GM21526 (cell line): ENCODE data around the gene EML4.
"Not testable (repeated sequence)": the region's sequence is repeated elsewhere in the genome, so short reads cannot be mapped to it uniquely, and the experiment has no call there.

Source experiments
- ATAC-seq: cut with Tn5 transposase; IDR thresholded peaks from one replicate; pipeline ENCODE4 v1.9.1; 2021; ENCODE audit warnings: moderate library complexity; ENCODE audit not compliant: unreplicated experiment, low FRiP score

Gene EML4

DNA sequence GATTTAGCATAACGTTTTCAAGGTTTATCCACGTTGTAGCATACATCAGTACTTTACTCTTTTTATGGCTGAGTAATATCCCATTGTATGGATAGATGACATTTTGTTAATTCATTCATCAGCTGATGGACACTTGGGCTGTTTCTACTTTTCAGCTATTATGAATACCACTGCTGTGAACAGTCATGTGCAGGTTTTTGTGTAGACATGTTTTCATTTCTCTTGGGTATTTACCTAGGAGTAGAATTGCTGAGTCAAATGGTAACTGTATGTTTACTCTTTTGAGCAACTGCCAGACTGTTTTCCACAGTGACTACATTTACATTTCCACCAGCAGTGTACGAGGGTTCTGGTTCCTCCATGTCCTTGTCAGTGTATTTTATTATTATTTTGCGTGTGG is 158.0 kb downstream of the EML4 start:
- no peak for ATAC-seq

DNA sequence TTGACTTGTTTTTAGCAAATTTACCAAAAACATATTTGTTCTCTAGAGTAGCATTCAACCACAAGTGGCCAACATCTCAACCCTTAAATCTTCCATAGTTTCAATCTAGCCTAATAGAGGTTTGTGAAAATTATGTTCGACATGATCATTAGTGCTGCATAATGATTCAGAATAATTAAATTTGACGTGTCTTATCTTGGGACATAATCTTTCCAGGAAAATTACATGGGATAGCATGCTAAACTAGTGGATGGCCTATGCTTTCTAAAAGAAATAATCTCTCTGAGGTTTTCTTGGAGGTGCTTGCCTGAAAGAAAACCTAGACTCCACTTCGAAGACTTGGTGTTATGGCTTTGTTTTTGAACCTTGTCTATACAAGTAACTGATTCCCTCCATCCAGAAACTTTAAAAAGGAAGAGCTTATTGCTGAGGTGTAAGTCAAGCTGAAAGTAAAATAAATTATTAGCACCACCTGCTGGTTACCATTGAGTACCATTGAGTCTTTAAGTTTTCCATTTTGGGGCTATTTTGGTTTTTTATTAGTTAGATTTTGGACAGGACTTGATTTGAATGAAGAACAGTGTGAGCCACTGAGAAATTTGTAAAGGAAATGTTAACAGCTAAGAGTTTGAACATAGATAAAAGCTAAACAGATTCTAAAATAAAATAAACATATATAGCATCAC is 159.1 kb downstream of the EML4 start:
- ATAC-seq, result no peak

DNA sequence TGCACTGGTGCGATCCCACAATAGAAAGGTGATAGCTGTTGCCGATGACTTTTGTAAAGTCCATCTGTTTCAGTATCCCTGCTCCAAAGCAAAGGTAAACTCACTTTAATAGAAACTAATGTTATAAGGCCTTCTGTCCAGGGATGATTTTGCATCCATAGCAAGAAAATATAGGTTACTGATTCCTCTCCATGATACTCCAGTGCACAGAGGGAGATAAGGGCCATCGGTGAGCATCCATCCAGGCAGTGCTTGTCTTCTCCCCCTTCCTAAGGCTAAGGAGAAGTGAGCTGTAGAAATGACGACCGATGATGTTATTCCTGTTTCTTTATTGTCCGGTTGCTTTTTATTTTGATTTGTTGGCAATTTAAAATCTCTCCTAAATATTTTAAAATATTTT is 159.8 kb downstream of the EML4 start:
- ATAC-seq, result no peak

DNA sequence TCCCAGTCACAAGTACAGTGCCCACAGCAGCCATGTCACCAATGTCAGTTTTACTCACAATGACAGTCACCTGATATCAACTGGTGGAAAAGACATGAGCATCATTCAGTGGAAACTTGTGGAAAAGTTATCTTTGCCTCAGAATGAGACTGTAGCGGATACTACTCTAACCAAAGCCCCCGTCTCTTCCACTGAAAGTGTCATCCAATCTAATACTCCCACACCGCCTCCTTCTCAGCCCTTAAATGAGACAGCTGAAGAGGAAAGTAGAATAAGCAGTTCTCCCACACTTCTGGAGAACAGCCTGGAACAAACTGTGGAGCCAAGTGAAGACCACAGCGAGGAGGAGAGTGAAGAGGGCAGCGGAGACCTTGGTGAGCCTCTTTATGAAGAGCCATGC is 160.6 kb downstream of the EML4 start:
- ATAC-seq, result no peak

DNA sequence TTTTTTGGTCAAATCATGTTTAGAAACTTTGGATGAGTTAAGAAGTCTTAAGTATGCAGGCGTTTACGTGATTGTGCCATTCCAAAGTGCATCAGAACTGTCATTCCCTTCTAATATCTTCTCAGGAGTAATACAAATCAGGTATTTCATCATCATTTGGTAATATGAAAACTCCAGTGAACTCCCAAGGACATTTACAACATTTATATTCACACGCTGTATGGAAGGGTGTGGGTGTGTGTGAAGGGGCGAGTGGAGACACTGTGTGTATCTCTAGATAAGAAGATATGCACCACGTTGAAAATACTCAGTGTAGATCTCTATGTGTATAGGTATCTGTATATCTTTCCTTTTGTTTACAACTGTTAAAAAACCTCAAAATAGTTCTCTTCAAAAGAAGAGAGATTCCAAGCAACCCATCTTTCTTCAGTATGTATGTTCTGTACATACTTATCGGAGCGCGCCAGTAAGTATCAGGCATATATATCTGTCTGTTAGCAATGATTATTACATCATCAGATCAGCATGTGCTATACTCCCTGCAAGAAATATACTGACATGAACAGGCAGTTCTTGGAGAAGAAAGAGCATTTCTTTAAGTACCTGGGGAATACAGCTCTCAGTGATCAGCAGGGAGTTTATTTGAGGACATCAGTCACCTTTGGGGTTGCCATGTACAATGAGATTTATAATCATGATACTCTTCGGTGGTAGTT is 162.6 kb downstream of the EML4 start:
- ATAC-seq, result no peak

DNA sequence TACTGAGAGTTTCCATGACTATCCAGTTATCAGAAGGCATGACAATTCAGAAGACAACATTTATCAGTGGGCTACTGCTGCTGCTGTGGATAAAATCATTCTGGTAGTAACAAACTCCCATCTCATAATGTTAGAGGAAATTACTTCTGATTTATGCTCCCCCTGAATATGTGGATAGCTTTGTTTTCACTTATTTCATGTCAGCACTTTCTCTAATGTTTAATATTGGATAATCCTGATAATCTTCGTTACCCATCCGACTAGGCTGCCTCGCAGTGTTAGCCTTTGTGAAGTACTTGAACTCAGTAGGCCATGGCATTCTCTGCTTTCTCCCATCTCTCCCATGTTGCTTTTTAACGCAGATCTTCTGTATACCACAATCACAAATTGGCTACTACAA is 163.4 kb downstream of the EML4 start:
- ATAC-seq, result no peak

DNA sequence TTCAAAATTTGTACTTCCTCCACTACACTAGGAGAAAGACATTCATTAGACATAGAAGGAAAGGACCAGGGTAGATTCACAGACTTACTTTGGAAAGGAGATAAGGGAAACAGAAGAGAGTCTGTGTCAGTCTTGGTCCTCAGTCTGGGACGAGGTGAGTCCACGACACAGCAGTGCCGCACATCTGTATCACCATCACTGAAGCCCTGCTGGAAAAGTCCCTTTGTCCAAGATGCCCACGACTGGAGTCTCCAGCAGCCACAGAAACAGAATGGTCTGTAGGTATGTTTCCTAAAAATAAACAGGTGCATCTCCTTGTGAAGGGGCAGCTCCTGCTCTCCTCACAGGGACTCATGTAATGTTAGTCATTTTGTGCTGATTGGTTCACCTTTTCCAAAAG is 164.4 kb downstream of the EML4 start:
- no peak for ATAC-seq

DNA sequence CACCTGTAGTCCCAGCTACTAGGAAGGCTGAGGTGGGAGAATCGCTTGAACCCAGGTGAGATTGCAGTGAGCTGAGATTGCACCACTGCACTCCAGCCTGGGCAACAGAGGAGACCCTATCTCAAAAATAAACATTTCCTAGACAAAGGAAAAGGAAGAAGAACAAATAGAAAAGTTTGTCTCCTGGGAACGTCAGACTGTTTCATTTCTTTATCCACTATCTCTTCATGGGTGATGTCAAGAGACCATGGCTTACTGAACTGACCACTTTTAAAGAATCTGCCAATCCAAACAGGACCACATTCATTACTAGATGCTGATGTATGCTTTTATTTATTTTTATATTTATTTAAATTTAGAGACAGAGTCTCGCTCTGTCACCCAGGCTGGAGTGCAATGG is 165.1 kb downstream of the EML4 start:
- no peak for ATAC-seq

DNA sequence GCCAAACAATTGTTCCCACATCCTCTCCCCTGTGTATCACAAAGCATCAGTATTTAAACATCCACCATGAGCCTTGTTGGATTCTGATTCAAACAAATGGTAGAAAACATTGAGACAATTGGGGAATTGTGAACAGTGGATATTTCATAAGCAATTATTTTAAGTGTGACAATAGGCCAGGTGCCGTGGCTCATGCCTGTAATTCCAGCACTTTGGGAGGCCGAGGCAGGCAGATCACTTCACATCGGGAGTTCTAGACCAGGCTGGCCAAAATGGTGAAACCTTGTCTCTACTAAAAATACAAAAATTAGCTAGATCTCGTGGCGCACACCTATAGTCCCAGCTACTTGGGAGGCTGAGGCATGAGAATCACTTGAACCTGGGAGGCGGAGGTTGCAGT is 165.7 kb downstream of the EML4 start:
- not testable (repeated sequence) for ATAC-seq

DNA sequence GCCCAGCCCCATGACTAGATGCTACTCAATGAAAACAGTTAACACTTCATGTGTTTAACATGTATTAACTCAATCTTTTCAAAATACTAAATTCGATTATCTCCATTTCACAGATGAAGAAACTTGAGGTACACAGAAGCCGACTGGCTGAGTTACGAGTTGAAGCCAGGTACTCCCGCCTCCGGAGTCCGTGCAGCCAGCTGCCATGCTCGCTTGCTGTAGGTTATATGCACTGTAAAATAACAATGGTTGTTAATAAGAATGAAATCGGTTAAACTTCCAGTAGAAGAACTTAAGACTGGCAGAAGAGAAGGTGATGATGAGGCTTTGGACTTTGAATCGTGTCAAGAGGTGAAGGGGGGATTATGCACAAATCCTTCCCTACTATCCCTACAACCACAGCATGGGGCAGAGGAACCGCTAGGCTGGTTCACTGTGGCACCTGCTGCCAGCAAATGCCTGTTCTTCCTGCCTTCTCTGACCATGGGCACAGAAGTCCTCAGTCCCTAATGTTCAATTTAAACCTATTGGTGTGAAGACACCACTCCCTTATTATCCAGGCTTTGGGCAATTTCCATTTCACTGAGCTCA is 166.5 kb downstream of the EML4 start:
- no peak for ATAC-seq

DNA sequence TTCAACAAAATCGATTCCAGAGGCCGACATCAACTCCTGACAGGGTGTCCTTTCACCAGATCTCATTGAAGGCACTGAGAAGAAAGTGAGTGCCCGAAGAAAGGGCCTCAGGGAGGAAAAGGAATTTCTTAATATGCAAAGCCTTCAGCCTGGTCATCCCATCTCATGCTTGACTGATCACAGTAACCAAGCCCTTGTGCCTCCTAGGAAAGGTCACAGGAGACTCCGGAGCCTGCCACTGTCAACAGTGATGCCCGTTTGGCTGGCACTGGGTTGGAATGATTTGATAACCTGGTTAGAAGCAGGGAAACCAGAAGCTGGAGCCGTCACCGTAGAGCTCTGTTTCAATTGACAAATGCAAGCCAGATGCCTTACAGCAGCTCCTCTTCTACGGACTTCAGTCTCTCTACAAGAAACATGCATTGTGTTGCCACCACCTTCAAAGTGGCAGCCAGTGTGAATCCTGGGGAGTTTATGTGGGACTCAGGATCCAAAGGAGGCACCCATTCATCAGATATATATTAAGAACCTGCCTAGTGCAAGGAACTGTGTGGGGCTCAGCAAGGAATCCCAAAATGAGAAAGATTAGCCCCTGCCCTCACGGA is 167.3 kb downstream of the EML4 start:
- ATAC-seq, result no peak

DNA sequence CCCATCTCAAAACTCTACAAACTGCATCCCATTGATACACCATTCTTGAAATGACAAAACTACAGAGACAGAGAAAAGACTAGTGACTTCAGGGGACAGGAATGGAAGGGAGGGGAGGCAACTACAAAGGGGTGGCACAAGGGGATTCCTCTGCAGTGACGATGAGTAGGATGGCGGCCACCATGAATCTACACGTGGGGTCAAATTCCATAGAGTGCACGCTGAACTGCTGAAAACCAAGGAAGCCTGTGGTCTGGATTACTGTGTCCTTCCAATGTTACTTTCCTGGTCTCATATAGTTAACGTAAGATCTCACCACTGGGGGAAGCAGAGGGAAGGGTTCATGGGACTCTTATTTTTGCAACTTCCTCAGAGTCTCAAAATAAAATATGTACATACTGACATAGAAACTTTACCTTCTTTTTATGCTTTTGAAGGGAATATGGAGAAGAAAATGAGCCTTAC is 168.2 kb downstream of the EML4 start:
- no peak for ATAC-seq

DNA sequence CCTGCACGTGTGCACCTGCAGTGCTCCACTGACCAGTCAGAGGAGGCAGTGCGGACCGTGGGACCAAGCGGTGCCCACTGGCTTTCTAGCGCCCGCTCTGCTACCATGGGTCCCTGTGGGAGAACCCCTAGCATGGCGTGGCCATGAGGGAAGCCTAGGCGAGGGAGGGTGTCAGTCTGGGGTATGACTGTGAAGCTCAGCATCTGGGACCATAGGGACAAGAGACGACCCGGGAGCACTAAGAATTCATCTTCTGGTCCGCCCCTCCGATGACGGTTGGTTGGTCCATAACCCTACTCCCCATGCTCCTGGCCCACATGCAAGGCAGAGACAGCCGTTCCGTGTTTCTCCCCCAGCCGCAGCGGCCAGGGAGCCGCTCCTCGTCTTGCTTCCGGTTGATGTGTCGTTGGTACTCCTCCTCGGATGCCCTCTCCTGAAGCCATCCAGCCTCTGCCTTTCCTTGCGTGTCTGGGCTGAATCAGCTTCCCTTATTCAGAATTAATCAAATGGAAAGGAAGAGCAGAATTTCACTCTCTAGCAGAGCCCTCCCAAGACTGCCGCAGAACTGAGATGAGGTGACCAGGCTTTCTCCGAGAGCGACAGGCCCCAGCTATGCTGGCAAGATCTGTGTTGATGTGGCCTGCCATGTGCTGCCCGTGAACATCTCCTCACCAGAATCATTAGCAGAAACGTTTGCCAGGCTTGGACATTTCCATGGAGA is 168.9 kb downstream of the EML4 start:
- no peak for ATAC-seq

DNA sequence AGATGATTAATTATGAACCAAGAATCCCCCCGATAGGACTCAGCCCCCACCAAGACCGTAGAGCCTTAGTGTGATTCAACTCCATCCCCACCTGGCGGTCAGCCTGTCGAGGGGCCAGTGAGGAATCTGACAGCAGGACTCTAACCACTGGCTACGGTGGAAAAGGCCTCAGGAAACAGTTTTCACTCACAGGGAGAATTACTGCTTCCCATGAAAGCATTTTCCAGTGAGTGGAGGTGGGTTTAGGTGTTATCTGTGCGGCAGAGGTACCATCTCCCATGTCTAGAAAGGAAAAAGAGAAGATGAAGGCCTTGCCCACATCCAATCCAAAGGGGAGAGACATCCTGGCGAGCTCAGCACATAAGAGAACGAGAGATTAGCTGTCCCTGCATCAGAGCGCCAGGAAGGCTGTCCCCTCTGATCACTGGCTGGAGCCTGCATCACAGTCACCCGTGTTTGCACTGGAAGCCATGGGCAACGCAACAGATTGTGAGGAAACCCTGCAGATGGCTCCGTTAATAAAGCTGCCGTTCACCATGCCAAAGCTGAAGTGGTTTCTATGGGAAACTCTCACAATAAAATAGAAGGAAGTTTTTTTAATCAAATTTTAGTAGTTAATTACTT is 169.5 kb downstream of the EML4 start:
- no peak for ATAC-seq

DNA sequence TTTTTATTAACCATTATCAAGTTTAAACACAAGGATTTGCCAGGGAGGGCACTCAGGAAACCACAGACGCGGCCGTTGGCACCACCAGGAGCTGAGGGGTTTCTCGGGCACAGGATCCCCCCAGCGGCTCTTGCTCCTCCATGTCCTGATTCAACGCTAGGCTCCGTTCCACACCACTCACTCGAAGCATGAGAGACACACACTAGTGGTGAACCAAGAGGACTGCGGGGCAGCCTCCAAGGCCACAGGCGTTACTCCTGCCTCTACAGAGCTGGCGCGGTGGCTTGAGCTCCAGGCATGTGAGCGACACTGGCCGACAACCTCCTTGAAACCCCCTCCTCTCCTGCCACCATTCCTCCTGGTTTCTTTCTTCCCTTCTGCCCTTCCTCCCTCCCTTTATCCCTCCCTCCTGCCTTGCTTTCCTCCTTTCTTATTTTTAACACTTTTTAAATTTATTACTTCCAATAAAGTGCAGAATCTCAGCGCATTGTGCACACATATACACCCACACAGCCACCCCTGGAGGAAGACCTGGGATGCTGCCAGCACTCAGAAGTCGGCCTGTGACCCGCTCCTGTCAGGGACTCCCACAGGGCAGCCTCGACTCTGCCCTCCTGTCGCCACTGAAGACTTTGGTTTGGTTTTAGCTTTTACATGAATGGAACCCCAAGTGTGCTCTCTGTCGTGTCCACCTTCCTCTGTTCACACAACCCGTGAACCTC is 170.2 kb downstream of the EML4 start:
- no peak for ATAC-seq

DNA sequence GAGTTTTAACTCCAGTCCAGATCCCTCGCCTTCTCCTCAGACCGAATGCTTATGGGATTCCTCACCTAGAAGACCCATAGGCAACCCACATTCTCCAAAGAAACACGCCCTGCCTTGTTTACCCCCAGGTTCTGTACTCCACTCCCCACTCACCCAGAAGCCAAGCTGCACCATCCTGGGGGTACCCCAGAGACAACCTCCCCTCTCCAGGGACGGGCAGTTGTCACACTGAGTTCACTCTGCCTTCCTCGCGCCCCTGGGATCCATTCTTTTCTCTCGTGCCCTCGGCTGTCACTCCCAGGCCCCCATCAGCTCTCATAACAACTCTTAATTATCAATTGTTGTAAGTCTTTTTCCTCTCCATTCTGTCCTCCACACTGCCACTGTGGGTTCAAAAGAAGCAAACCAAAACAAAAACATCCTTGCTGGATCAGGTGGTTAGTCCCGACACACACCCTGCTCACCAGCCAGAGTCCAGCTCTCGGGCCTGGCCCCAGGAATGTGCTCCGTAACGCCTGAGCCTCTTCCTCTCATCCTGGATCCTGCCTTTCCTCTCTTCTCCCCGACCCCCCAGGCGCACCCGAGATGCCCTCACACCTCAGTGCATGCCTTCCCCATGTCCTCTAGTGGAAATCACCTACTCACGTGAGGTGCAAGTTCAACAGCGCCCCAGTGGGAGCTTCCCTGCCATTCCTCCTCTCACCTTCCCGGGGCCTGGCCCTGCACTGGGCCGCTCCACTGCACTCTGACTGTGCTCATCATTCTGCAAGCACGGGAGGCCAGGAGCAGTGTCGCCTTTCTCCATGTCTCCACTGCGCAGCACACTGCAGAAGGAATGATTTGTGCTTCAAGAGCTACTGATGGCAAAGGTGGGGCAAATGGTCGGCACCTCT is 171.1 kb downstream of the EML4 start:
- ATAC-seq, result no peak

DNA sequence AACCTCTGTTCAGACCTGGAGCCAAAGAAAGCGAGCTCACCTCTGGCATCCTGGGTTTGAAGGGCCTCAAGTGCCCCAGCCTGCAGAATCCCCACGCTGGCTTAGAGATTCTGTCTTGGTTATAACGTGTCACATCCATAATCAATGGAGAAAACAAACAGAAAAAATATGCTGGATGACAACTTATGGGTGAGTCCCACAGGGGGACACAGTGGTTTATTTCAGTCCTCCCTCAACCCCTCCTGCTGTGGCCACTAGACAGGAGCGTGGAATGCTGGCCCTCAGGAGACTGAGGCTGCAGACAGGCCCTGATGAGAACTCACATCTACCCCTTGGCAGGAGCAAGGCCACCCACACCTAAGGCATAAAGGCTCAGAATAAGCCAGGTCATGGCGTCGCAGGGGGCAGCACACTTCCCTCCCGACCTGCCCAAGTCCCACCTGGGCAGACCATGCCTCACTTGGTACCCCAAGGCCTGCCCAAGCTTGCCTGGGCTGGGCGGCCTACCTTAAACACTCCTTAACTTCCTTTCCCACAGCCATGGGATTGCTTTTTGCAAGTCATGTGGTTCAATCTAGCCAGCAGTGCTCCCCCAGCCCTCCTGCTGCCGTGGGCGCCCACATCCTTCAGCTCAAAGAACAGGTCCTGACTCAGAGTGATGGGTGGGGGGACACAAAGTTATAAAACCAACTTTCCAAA is 171.9 kb downstream of the EML4 start:
- ATAC-seq, result no peak
